CD4-positive, alpha-beta T cell treated with Interleukin-1 beta for 1 hour (primary cell): ENCODE data around the gene C5AR1.
A peak's percentile ranks its signal among the peaks of the same experiment; 100 is the strongest.
"Not testable (repeated sequence)": the region's sequence is repeated elsewhere in the genome, so short reads cannot be mapped to it uniquely, and the experiment has no call there.

Experiments used
- DNase-seq, 2 donors: peaks; one replicate each; pipeline ENCODE4 v3.0.0-alpha.2; 2020 to 2022

Gene C5AR1

GRCh38 chr19:47309608-47310007 is at the start of gene C5AR1:
C5AR1 (plus strand) TSS chr19:47309861; CDS start chr19:47309896, 35 bp downstream.
- DNase-seq, result peak in 1 of 2 donors; percentile 67

DNA sequence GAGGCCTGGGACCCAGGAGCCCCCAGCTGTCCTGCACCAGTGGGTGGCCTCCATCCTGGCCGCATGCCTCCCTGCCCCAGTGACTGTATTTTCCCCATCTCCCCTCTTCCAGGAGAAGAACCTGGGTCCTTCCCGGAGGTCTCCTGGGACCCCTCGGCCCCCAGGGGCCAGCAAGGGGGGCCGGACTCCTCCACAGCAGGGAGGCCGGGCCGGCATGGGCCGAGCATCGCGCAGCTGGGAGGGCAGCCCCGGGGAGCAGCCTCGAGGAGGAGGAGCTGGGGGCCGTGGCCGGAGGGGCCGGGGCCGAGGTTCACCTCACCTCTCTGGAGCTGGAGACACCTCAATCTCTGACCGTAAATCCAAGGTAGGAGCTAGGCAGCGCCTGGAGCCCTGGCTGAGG is 49.2 kb upstream of the C5AR1 start:
- no peak for DNase-seq

- DNase-seq, result peak in 1 of 2 donors; percentile 63
Measured at GRCh38 chr19:47261946-47262793, 47.5 kb upstream of the C5AR1 start.

DNA sequence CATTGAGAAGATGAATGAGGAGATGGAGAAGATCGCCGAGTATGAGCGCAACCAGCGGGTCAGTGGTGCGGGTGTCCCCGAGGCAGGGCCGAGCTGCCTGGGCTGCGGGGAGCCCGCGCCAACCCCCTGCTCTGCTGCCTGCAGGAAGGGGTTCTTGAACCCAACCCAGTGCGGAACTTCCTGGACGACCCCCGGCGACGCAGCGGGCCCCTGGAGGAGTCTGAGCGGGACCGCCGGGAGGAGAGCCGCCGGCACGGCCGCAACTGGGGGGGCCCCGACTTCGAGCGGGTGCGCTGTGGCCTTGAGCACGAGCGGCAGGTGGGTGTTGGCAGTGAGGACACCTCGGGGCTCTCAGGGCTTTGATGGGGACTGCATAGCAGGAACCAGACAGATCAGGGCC is 45.0 kb upstream of the C5AR1 start:
- no peak for DNase-seq

GRCh38 chr19:47266401-47266941 is 43.2 kb upstream of the C5AR1 start:
- DNase-seq, result no peak

DNA sequence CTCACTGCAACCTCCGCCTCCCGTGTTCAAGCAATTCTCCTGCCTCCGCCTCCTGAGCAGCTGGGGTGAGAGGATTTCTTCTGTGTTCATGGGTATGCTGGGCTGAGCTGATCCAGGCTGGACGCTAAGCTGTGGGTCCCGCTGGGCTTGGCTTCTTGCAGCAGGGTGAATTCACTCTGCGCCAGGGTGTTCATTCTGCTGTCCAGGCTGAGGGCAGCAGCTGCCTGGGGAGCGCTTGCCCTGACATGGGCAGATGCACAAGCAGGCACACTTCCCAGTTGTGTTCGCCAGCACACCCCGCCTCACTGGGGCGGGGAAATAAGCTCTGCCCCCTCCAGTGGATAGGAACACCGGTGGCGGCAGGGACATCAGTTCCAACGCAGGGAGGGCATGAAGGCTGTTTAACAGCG is 42.3 kb upstream of the C5AR1 start:
- no peak for DNase-seq

- no peak for DNase-seq
Measured at GRCh38 chr19:47268028-47268427, 41.6 kb upstream of the C5AR1 start.

GRCh38 chr19:47269596-47269995 is 40.1 kb upstream of the C5AR1 start:
- no peak for DNase-seq

DNA sequence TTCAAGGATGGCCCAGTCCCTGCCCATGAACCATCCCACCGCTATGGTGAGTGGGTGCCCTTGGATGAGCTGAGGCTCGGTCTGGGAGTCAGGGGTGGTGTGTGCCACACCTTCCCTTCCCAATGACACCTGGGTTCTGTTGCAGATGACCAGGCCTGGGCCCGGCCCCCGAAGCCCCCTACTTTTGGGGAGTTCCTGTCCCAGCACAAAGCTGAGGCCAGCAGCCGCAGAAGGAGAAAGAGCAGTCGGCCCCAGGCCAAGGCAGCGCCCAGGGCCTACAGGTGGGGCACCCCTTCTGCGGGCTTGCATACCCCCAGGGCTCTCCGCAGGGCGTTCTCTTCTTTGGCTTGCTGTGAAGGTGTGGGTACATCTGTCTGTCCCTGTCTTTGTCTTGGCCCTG is 39.3 kb upstream of the C5AR1 start:
- no peak for DNase-seq

DNA sequence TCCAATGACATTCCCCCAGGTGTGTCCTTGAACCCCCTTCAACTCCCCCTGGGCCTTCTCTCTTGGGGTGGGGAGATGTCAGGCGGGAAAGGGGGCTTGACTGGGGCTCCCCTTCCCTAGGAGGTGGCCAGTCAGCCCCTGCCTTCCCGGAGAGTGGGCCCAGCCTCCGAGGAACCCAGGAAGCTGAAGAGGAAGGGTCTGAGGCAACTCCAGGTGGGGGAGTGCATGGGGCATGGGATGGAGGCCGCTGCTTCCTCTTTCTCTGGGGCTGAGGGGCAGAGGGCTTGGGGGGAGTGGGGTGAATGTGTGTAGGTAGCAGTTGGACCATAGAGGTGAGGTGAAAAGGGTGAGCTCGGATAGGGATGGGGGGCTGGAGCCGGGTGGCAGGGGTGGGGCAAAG is 37.7 kb upstream of the C5AR1 start:
- no peak for DNase-seq

- DNase-seq, result no peak
Measured at GRCh38 chr19:47272448-47273312, 37.0 kb upstream of the C5AR1 start.

- DNase-seq, result peak; percentile 92
Measured at GRCh38 chr19:47273313-47274070, 36.2 kb upstream of the C5AR1 start.

DNA sequence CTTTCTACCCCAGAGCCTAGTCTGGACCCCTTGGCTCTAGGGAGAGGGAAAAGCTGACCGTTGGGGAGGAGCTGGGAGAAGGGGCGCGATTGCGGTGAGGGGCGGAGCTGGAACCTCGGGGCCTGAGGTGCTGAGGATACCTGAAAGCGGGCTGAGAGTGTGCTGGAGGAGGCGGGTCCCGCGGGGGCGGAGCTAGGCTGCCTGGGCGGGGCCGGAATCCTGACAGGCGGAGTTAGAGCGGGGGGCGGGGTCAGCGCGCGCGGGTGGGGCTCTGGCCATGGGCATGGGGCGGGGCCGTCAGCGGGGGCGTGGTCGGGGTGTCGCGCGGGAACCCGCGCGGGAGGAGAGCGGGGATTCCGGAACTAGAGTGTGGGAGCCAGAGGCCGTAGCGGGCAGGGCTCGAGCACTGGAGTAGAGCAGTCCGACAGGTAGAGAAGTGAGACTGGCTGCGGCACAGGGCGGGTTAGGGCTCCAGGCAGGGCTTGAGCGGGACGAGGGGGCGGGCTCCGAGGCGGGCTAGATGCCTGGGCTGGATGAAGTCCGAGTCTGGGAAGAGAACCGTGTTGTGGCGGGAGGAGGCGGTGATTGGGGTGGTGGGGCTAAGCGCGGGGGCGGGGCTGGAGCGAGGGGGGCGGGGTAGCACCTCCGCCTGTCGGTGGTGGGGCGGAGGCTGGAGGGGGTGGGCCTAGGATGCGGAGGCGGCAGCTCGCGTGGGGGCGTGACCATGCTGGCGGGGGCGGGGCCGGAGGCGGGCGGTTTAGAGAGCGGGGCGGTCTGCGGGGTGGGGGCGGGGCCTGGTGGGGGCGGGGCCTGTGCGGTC is 35.4 kb upstream of the C5AR1 start, which contains the start of gene INAFM1:
Gene INAFM1, plus strand, starts transcription at position 815 of the 820 bp plus-strand sequence. CDS start 35 bp downstream, outside the sequence.
- peak; percentile 96 to 98 for DNase-seq

- DNase-seq, result no peak
Measured at GRCh38 chr19:47274891-47275761, 34.5 kb upstream of the C5AR1 start.

- no peak for DNase-seq
Measured at GRCh38 chr19:47275791-47276461, 33.7 kb upstream of the C5AR1 start.

DNA sequence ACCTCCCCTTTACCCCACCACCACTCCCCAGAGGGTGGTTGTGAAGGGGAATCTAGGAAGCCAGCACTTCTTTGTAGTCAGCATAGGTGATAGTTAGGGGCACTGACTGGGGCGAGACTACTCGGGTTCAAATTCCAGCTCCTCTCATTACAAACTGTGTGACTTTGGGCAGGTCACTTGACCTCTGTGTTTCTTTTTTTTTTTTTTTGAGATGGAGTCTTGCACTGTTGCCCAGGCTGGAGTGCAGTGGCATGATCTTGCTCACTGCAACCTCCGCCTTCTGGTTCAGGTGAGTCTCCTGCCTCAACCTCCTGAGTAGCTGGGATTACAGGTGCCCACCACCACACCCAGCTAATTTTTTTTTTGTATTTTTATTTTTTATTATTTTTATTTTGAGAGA is 33.1 kb upstream of the C5AR1 start:
- not testable (repeated sequence) for DNase-seq

- peak; percentile 40 to 57 for DNase-seq
Measured at GRCh38 chr19:47280183-47280797, 29.4 kb upstream of the C5AR1 start.

- no peak for DNase-seq
Measured at GRCh38 chr19:47283405-47284059, 26.1 kb upstream of the C5AR1 start.

DNA sequence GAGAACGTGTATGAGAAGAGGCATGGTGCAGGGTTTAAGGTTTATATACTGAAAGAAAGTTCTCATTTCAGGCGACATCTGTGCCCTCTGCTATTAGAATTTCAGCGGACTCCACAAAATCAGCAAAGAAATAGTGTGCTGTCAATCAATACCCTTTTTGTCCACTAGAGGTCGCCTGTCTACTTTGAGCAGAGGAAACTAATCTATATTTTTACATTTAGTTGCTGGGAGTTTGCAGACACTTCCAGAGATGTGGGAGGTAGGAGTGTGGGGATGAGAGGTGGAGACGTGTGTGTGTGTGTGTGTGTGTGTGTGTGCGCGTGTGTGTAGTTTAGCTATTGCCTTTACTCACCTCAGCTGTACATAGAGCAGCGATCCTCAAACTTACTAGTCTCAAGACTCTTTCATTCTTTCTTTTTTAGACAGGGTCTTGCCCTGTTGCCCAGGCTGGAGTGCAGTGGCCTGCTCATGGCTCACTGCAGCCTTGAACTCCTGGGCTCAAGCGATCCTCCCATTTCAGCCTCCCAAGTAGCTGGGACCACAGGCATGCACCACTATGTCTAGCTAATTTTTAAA is 25.2 kb upstream of the C5AR1 start:
- peak in 1 of 2 donors; percentile 75 for DNase-seq
